SKM-1 treated with dmso at 0.1 percent for 144 hours (cell line): Measurements from ENCODE around the gene THEM5.
"Not testable (repeated sequence)": the region's sequence is repeated elsewhere in the genome, so short reads cannot be mapped to it uniquely, and the experiment has no call there.

Experiments used
- DNase-seq: peaks from one replicate; lab custom pipeline; 2025; ENCODE audit not compliant: unreplicated experiment; lab: John Stamatoyannopoulos, UW

THEM5 gene

DNA sequence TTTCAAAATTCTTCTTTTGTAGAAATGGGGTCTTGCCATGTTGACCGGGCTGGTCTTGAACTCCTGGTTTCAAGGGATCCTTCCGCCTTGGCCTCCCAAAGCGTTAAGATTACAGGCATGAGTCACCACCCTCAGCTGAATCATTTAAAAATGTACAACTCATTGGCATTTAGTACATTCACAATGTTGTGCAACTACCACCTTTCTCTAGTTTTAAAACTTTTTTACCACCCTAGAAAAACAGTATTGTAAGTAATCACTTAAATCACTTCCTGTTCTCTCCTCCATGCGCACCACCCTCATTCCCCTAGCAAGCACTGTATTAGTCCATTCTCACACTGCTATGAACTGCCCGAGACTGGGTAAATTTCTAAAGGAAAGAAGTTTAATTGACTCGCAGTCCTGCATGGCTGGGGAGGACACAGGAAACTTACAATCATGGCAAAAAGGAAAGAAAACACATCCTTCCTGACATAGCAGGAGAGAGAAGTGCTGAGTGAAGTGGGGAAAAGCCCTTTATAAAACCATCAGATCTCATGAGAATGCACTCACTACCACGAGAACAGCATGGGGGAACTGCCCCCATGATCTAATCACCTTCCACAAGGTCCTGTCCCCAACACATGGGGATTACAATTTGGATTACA lies 14.4 kb upstream of the THEM5 start:
- peak; percentile 31 for DNase-seq

DNA sequence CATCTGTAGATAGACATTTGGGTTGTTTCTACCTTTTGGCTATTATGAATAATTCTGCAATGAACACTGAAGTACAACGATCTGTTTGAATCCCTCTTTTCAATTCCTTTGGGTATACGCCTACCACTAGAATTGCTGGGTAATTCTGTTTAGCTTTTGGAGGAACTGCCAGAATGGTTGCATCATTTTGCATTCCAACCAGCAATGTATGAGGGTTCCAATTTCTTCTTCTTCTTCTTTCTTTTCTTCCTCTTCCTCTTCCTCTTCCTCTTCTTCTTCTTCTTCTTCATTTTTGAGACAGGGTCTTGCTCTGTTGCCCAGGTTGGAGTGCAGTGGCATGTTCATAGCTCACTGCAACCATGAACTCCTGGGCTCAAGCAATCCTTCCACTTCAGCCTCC lies 13.8 kb upstream of the THEM5 start:
- DNase-seq = peak; percentile 17

DNA sequence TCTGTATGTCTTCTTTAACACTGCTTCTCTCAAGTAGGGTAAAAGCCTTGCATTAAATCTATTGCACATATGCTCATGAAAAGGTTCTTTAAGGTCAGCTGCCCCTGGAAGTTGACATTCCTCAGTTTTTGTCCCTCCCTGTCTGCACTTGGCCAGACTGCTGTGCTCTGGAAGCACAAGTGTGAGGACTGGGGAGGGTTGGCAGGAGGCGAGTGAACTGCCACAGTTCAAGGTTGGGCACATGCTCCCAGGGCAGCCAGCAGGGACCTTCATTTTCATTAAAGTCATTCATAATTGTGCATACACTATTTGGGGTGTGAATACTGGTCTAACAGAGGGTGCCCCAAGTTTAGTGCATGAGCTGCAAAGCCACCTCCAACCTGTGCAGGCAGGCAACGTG lies 10.9 kb upstream of the THEM5 start:
- DNase-seq = no peak

DNA sequence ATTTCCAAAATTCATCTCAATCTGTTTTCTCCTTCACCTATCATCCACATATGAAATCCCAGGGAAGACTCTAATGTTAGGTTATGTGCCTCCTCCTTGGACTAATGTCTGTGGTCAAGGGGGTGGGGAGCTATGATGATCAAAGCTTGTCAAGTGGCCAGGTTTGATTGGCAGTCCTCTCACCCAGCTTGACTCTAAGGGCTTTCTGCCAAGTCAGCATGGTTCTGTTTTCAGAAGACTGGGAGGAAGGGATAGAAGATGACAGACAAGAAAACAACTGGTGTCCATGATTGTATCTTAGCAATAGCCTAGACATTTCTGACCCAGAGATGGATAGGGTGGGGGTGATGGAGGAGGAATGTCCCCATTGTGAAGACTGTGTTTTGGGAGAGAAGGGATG lies 9.1 kb upstream of the THEM5 start:
- no peak for DNase-seq

DNA sequence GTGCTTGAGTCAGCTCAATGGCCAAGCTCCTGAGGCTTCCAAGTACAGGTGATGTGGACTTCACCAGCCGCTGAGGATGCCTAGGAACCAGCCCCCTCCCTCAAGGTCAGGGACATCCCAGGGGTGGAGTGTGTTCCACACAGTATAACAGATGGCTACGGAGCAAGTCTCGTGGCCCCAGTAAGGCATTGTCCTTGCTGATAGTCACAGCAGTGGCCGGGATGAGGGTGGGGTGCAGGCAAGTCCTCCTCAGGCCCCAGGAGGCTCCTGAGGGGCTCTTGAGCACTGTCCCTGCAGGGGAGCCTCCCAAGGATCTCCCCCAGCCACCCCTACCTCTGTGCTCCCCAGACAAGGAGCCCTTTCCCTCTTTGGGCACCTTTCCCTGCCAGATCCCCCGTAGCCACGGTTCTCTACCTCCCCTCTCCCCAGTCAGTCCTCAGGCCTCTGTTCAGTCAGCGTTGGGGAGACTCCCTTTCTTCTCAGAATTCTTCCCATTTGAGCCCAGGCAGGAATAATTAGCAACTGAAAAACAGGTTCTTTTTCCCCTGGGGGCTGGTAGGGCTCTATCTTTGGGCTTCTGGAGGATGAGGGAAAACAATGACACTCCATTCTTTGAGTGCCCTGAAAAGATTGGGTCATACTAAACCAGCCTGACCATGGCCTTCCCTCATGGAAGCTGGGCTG lies 7.1 kb upstream of the THEM5 start:
- no peak for DNase-seq

DNA sequence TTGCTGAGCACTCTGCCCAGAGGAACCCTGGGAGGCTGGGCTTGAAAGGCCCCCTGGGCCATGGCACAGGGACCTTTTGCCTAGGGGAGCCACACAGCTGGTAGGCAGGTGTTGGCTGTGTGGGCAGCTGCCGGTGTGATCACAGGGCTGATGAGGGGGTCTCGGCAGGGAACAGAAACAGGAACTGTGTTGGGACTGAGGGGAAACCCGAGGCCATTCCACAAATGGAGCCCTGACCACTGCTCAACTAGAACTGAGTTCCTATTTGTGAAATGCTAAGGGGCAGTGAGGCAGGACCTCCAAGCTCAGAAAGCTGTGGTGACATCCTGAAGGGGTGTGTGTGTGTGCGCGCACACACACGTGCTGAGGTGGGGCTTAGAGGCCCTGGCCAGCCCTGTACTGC lies 6.4 kb upstream of the THEM5 start:
- no peak for DNase-seq

DNA sequence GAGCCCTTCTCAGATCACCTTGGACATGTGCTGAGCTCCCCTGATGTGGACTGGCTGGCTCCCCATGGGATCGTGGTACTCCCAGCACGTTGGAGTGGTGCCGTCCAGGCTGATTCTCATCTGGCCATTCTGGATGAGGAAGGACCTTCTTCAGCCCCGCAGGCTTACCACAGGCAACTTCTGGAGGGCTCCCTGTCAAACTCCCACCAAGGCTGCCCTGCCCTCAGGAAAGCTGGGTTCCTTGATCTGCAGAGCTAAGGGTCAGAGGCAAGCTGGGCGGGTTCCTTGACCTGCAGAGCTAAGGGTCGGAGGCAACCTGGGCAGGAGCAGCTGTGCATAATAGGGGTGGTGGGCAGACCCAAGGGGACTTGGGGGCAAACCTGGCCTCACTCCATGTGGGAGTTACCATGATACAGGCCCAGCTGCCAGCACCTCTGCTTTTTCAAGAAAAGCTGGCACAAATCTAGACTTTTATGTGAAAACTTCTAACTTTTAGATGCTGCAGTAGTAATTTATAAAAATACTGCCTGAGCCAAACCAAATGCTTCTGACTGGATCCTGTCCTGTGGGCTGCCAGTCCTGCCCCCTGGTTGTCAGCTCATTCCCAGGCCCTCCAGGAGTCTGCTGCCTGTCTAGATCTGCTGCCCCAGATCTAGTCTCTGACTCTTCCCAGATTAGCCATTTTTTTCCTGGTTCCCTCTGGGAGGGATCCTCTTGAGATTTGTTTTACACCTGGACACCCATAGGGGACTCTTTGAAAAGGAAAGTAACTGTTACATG lies 5.6 kb upstream of the THEM5 start:
- DNase-seq = no peak

DNA sequence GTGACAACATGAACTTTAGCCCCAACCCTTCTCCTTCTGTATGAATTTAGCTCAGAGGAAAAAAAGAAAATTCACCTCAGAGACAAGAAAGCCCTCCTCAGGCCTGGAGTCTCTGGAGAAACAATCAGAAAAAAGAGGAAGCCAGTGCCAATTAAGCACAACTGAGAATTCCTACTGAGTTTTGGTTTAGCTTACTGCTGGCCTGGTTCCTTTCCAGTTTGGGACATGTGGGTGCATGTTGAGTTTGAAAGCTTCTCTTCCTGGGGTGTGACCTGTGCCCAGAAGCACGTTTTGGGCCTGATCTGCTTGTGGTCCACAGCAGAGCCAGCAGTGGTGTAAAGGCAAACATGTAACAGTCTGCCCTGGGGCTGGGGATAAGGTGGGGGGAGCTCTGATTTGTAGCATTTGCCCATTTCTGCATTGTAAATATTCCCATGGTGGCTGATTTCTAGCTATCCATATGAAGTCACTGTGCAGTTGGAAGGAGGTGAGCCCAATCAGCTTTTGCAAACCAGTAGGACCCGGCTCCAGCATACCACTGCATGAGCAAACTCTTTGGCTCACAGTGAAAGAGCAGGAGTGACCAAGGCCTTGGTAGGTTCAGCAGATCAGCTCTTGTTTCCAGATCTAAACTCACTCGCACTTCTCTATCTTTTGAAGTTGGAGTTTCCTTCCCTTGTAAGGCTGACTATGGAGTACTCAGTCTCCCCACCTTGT lies 4.7 kb upstream of the THEM5 start:
- no peak for DNase-seq

DNA sequence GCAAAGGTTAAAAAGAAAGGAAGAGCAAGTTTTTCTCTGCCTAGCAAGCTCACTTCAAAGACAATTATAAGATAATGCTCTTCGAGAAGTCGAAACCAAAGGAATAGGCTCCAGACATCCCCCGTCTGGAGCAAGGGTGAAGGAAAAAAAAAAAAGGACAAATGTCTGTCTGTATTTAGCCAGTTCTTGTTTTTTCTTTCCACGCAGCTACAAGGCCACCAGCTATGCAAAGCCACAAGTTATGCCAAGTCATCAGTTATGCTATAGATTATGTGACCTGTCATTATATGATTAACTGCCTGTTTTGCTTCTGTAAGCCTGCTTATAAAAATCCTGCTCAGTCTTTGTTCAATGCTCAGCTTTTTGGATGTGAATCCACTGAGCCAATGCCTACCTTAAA lies 2.4 kb upstream of the THEM5 start:
- DNase-seq = no peak

DNA sequence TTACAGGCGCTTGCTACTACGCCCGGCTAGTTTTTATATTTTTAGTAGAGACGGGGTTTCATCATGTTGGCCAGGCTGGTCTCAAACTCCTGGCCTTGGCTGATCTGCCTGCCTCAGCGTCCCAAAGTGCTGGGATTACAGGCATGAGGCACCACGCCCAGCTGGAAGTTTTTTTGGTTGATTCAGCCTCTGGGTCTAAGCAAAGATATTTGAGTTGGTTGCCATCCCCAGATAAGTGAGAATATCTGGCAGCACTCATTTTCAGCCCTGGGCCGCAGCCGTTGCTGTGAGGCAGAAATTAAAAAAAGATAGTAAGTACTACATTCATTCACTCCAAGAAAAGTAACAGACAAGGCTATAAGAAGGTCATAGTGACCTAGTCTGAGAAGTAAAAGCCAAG lies 2.0 kb upstream of the THEM5 start:
- not testable (repeated sequence) for DNase-seq

DNA sequence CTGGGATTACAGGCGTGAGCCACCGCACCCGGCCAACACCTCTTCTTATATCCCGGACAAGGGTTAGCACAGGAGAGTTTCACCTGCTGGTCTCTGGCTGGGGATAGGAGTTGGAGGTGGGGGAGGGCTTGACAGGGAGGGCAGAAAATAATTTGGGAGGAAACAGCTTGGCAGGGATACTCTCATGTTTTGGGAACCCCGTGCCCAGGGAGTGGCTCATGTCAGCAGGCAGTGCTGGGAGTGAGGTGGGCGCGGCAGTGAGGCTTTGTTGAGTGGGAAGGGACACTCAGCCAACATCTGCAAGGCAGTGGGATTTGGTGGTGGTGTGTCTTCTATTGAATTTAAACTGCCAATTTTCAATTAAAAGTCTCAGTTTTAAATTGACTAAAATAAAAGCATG lies 1.1 kb upstream of the THEM5 start:
- DNase-seq = no peak

DNA sequence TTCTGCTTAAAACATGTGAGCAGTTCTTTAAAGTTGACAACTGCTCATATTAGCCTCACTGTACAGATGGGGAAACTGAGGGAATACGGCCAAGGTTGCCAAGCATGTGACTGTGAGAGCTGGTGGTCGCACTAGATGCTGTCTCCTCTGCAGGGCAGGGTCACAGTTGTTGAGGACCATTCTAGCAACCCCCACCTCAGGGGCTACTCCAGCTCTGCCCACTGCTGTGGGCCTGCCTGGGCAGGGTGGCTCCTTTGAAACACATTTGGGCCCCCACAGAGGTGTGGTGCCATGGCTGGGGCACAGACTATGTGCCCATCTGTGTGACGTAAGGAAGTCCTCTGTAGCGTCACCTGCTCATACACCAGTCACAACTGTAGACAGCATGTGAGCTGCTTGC lies 779 bp downstream of the THEM5 start:
- no peak for DNase-seq

DNA sequence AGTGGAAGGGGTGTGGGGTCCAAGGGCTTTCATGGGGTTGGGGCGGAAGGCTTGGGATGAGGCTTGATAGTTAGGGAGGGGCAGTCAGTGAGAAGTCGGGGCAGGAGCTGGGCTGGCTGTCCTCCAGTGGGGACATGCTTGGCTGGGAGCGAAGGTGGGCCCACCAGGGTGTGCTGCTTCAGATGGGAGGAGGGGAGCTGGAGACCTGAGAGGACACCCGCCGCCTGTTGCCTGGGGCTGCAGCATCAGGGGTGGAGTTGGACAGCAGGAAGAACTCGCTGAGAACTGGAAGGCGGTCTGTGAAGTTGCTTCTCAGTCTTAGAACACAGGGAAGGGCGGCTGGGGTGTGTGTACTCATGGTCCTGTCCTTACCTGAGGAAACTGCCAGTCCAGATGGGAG lies 1.6 kb downstream of the THEM5 start:
- DNase-seq = no peak

DNA sequence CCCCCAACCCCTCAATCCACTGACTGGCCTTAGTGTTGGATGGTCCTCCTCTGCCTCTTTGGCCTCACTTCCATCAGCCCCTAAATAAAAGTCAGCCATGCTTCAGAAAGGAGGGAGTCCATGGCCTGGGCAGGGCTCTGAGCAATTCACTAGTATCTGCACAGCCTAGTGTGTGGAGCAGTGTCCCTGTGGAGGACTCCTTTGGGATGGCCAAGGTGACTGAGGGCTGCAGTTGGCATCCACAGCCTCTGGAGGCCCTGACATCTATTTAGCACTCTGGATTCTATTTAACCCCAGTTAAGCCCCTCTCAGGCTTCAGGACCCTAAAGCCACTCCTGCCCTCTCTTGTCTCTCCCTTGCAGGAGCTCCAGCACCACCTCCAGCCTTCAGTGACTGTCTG lies 3.6 kb downstream of the THEM5 start:
- no peak for DNase-seq

DNA sequence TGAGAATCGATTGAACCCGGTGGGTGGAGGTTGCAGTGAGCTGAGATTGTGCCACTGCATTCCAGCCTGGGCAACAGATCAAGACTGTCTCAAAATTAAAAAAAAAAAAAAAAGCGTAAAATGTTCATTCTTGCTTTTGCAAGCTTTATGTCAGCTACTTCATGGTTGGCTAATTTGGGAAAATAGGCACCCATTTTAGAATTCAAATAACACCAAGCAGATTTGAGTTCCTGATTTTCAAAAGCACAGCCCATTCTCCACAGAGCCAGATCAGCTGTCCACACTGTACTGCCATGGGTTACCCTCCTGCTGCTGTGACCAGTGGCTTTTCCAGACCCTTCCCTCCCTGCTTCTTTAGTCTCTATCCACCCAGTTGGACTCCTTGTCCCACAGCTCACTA lies 4.4 kb downstream of the THEM5 start:
- no peak for DNase-seq

DNA sequence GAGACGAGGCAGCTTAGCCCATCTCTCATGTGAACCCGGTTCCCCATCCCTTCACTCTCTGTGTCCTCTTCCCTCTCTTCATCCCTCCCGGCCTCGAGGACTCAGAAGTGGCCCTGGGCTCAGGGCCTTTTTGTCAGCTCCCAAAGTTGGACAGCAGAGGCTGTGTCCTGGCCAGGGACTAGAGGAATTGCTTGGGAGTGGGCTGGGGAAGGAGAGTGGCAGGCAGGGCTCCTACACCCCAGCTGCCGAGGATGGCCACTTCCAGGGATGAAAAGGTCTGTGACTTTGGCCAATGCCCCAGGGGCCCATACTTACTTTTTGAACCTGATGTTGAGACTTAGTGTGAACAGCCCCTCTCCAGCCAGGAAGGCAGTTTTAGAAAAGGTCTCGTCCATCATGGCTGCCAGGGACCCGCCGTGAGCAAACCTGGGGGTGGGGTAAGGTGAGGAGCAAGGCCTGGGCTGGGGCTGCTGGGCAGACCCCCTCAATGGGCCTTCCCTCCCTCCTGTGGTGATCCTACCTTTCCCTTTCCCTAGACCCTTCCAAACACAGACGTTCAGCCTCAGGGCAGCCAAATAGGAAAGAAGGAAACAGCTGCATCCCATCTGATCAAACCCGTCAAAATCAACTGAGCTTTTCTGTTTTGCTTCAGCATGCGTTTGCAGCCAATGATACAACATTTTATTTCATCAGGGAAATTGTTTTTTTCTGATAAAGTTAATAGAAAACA lies 5.5 kb downstream of the THEM5 start:
- no peak for DNase-seq

DNA sequence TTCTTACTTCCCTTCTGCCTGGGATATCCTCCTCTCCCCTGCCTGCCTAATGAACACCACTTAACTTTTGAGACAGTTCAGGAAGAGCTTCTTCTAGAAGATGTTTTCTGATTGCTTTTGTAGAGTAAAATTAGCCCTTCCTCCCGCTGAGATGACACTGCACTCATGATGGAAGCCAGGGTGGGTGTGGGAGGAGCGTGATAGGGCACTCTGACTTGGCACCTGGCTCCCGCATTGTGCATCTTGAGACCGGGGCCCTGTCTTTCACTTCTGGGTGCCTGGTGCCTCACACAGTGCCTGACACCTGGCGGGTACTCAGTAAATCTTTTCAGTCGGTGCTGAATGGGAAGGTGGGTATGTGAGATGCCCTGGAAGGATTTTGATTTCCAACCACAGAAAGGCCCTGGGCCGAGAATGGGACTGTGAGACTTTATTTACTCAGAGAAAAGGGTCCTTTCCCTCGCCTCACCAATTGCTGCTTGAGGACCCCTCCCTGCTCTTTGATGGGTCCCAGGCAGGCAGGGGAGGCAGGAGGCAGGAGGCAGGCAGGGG lies 6.8 kb downstream of the THEM5 start:
- no peak for DNase-seq

DNA sequence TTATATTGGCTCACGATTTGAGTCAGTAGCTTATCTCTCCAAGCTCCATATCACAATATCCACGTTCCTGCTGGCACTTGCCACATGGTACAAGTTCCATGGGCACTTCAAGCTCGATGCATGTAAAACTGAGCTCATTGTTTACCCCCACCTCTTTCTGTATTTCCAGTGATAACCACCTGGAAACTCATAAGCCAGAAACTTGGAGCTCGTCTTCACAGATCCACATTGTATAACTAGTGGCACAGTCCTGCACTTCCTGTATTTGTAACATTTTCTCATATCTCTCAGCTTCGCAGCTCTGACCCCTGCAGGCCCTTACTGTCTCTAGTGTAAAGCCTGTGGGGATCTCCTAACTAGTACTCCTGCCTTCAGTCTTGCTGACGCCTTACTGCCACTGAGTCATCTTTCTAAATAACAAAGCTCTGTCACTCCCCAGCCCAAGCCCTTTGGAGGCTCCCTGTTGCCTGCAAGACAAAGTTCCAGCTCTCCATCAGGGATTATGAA lies 7.4 kb downstream of the THEM5 start:
- DNase-seq = no peak

DNA sequence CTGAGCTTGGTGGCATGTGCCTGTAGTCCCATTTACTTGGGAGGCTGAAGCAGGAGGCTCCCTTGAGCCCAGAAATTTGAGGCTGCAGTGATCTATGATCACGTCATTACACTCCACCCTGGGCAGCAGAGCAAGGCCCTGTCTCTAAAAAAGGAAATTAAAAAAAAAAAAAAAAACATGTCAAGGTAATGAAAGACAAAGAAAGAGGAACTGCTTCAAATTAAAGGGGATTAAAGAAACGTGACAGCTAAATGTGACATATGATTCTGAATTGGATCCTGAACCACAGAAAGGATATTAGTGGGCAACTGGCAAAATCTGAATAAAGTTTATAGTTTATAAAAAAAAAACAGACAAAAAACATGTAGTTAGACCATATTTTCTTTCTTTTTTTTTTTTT lies 10.1 kb downstream of the THEM5 start:
- DNase-seq = no peak

DNA sequence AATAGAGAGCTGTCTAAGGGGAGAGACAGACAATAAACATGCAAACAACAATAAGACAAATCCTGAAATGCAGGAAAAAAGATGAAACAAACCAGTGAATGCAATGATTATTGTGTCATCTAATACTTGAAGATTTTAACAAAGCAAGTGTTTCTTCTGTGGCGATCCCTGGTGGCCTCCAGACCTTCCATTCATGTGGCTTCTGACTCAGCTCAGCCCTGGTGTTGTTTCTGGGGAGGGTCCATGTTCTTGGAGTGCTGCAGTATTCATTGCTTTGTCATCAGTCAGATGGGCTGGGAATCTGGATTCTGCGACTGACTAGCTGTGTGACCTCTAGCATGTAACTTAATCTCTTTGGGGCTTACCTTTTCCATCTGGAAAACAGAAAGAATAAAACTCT lies 12.4 kb downstream of the THEM5 start:
- no peak for DNase-seq

DNA sequence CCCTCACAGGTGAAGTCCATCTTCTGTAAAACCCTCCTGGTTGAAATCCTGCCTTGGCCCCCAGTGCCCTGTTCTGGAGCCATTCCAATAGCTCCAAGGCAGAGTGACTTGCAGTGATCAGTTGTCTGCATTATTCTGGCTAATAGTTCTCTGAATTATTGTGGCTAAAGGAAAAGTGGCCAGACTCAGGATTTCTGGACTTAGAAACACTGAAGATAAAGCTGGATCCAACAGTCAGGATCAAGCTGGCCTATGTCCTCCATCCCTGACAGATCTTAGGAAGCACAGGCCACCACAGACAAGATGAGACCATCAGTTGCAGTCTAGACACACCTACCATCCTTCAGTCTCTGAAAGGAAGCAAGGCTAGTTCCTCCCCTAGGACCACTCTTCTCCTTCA lies 13.1 kb downstream of the THEM5 start:
- DNase-seq = no peak
